ENCODE results near the gene KMT2B. TPM values are rescaled to one million over a fixed set of nuclear protein-coding genes. Genes with fewer than 3 reads are reported as not detected.

Gene KMT2B
- total and polyA plus RNA-seq, 2 of the 8 experiments (the other 6 are each of a cell fraction or from before 2014, with no cell fraction given) = 26.7 to 38.6 TPM

GRCh38 chr19:35783469-35784434 lies 65.9 kb downstream of the KMT2B start (continued):
- TF ChIP-seq JUND (IDR thresholded peaks at IDR 0.05; ENCODE audit: low read length) (no peak), KDM1A (IDR thresholded peaks at IDR 0.05; ENCODE audit: borderline replicate concordance, low read length) (no peak), CHD7 (IDR thresholded peaks at IDR 0.05; ENCODE audit: insufficient replicate concordance, low read length) (no peak), EZH2 (IDR thresholded peaks at IDR 0.05; ENCODE audit: low read depth, low read length, severe bottlenecking) (no peak), CREB1 (IDR thresholded peaks at IDR 0.05) (no peak), TAF7 (optimal IDR thresholded peaks at IDR 0.05; ENCODE audit: borderline replicate concordance, low read depth, low read length) (no peak), RAD21 (IDR thresholded peaks at IDR 0.05 in 1 of 2, conservative IDR thresholded peaks at IDR 0.05 in 1 of 2; ENCODE audit: low read depth in 2 of 2, low read length in 2 of 2) (peak; percentile 56 to 70), POLR2A (IDR thresholded peaks at IDR 0.05; ENCODE audit: control extremely low read depth in 1 of 2, low read depth in 2 of 2, low read length in 2 of 2) (no peak), GABPA (IDR thresholded peaks at IDR 0.05; ENCODE audit: borderline replicate concordance, insufficient read depth, low read length) (0 out of 2 replicates have a peak, but pooled peaks have one; percentile 10)

All from H1 (cell line).